Ramos (cell line): Measurements from ENCODE around the gene UGT1A10.

ENCODE experiments used
- in situ Hi-C: fragments of 300-500 bp; cut with MboI; formaldehyde crosslinking; loops from one replicate; pipeline ENCODE4 v1.14.3; 2022; ENCODE audit warnings: low sequenced_read_pairs; ENCODE audit not compliant: unreplicated experiment

UGT1A10 gene

DNA sequence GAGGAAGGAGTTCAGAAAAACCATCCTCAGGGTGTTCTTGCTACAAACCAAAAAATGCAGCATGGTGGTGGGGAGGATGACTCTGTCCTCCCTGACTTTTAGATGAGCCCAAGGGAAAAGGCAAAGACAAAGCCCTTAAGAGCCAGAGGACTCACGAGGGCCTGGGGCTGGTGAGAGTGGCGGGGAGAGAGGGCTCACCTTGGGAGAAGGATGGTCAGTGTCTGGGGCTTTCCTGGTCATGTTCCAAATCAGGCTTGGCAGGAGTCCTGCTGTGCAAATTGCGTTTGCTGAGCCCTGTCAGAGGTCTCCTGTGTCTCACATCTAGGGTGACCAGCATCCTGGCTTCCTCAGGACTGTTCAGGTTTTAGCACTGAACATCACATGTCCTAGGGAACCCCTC, 128.5 kb downstream of the UGT1A10 start:
- in situ Hi-C loops: no loop called here

DNA sequence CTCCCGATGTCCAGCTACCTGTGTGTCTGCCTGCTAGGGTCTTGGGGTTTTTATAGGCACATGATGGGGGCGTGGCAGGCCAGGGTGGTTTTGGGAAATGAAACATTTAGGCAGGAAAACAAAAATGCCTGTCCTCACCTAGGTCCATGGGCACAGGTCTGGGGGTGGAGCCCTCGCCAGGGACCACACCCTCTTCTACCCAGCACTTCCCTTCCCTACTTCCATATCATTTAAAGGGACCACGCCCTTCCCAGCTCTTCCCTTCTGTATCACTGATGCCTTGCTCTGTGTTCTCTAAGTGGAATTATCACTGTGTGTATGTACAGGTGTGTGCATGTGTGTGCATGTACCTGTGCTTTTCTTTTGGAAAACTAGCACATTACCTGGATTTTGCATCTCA, 130.2 kb downstream of the UGT1A10 start:
- in situ Hi-C loops: no loop called here

DNA sequence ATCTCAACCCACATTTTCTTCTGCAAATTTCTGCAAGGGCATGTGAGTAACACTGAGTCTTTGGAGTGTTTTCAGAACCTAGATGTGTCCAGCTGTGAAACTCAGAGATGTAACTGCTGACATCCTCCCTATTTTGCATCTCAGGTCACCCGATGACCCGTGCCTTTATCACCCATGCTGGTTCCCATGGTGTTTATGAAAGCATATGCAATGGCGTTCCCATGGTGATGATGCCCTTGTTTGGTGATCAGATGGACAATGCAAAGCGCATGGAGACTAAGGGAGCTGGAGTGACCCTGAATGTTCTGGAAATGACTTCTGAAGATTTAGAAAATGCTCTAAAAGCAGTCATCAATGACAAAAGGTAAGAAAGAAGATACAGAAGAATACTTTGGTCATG, 131.8 kb downstream of the UGT1A10 start:
- in situ Hi-C loops: no loop called here

DNA sequence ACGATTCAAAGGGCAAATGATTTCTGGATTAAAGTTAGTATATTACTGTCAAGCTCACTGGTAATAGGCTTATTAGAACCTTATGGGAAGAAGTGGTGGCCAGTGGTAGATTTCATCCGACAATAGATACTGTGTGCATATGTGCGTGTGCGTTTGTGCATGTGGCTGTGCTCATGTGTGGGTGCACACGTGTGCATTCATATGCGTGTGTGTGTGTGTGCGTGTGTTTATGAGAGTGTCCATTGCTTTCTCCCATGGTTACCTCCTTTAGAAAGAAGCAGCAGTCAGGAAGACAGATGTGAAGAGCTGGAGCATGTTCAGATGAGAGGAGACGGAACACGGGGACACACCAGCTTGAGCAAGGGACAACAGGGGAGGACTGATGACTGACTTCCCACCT, 133.0 kb downstream of the UGT1A10 start:
- in situ Hi-C loops: no loop called here

DNA sequence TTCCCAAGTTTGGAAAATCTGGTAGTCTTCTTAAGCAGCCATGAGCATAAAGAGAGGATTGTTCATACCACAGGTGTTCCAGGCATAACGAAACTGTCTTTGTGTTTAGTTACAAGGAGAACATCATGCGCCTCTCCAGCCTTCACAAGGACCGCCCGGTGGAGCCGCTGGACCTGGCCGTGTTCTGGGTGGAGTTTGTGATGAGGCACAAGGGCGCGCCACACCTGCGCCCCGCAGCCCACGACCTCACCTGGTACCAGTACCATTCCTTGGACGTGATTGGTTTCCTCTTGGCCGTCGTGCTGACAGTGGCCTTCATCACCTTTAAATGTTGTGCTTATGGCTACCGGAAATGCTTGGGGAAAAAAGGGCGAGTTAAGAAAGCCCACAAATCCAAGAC, 135.9 kb downstream of the UGT1A10 start:
- in situ Hi-C loops: no loop called here

DNA sequence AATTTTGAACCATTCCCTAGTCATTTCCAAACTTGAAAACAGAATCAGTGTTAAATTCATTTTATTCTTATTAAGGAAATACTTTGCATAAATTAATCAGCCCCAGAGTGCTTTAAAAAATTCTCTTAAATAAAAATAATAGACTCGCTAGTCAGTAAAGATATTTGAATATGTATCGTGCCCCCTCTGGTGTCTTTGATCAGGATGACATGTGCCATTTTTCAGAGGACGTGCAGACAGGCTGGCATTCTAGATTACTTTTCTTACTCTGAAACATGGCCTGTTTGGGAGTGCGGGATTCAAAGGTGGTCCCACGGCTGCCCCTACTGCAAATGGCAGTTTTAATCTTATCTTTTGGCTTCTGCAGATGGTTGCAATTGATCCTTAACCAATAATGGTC, 136.3 kb downstream of the UGT1A10 start:
- in situ Hi-C loops: no loop called here

DNA sequence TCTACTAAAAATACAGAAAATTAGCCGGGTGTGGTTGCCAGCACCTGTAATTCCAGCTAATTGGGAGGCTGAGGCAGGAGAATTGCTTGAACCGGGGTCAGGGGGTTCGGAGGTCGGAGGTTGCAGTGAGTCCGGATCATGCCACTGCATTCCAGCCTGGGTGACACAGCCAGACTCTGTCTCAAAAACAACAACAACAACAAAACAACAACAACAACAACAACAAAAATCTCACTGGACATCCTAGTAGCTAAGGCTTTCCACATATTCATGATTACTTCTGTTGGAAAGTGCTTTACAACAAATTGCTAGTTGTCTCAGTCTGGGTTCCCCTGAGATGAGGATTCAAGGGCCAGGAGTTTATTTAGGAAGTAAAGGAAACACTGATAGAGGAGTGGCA, 137.6 kb downstream of the UGT1A10 start:
- in situ Hi-C loops: no loop called here

DNA sequence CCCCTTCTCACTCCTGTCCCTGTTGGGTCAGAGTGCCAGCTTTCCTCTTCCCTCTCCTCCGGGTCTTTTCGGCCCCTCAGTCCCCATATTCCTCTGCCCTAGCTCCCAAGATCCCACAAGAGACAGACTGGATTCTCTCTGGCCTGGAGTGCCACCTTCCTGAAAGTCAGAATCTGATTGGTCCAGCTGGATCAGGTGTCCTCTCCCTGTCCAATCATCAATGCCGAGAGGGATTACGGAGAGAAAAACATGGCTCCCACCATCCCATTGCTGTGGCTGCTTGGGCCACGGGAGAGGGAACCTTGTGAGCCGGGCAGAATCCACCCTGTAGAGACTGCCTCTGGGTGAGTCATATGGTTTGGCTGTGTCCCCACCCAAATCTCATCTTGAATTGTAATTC, 139.2 kb downstream of the UGT1A10 start:
- in situ Hi-C loops: no loop called here

DNA sequence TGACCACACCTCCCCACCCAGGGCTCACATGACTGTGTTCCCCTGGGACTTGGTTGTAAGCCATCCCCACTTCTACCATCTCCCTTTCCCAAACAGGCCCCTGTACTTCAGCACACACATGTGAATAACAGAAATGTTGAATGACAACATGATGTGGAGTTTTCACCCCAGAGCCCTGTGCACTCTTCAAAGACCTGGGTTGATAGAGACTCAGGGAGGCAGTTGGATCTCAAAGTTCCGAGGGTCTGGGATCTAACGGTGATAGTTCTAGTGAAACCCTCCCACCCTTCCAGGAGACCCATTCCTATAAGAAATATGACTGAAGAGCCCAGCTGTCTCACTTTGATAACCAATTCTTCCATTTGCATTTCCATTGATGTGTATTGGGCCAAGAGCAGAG, 141.8 kb downstream of the UGT1A10 start, which contains the start of gene MROH2A:
Gene MROH2A (plus strand): TSS at position 301 of the 400 bp plus-strand sequence. CDS start 1,029 bp downstream, outside the sequence.
- in situ Hi-C loops: no loop called here

DNA sequence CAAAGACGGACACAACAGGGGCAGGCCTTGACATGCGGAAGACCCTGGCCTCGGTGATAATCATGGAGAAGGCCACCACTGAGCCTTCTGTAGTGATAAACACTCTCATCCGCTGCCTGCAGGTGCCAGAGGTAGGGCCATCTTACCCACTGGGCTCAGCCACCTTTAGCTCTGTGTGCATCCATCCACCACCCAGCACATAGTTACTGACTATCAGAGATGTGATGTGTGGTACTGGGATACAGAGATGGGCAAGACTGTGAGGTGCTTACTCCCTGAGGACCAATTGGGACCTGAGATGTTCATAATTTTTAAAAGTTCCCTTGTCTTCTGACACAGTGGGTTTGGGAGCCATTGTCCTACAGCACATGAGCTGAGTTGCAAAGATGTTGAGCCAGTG, 143.5 kb downstream of the UGT1A10 start:
- in situ Hi-C loops: no loop called here

DNA sequence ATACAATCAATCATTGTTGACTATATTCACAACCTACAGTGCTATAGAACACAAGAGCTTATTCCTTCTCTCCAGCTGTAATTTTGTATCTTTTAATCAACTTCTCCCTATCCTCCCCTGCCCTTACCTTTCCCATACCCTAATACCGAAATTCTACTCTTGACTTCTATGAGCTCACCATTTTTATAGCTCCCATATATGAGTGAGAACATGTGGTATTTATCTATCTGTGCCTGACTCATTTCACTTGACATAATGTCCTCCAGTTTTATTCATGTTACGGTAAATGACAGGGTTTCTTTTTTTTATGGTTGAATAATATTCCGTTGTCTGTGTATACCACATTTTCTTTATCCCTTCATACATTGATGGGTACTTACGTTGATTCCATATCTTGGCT, 144.5 kb downstream of the UGT1A10 start:
- in situ Hi-C loops: no loop called here

DNA sequence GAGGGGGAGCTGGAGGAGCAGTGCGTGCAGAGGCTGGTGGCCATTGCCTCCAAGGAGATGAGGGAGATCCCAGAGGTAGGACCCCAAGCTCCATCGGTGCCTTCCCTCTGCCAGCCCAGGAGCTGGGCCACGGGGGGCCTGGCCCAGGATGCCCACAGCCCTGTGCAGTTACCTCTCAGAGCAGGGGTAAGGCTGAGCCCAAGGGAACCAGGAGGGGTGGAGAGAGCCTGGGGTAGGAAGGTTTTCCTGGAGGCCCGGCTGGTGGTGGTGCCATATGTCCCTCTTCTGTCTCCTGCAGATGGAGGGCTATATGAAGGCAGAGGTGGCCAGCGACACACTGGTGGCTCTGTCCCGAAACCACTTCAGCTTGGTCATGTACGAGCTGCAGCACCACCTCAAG, 153.3 kb downstream of the UGT1A10 start:
- in situ Hi-C loops: no loop called here

DNA sequence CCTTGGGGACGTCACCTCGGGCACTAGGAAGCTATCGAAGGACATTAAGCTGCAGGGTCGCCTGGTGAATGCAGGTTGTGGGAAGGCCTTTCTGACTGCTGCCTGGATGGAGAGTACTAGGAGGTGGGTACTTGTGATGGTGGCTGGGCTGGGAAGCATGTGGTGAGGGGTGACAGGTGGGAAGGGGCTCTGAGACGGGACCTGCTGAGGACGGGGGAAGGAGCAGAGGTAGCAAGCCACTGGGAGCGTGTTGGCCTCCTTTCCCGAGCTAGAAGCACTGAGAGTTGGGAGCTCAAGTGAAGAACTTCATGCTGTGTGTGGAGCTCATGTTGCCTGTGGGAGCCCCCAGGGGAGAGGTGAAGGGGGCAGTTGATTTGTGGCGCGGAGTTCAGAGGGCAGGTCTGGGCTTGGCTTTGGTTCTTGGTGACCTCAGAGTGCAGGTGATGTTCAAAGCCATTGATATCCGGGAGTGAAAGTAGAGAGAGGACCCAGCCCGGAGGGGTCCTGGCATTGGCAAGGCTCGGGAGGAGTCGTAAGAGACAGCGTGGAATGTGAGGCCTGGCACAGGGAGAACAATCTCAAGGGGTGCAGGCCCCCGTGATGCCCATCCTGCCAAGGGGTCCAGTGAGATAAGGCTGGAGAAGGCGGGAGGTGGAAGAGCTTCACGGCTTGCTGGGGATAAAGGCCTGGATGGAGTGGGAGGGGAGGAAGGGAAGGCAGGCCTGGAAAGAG, 155.1 kb downstream of the UGT1A10 start:
- in situ Hi-C loops: no loop called here

DNA sequence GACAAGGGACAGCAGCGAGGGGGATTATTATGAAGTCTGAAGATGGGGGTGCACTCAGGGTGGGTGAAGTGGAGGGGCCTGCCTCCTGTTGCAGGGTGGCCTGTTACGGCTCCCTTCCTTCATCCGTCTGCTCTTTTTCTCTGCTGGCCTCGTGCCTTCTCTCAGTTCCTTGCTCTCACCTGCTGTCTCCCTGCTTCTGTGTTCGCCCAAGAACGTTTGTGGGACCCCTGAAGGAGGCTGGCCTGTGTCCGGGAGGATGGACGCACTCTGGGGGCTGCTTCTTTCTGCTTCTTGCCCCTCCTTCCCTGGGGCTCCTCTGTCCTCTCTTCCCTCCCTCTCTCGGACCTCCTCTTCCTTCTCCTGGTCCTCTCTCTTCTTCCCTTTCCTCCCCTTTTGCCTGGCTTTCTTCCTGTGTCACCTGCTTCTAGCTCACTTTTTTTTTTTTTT, 155.7 kb downstream of the UGT1A10 start:
- in situ Hi-C loops: no loop called here

DNA sequence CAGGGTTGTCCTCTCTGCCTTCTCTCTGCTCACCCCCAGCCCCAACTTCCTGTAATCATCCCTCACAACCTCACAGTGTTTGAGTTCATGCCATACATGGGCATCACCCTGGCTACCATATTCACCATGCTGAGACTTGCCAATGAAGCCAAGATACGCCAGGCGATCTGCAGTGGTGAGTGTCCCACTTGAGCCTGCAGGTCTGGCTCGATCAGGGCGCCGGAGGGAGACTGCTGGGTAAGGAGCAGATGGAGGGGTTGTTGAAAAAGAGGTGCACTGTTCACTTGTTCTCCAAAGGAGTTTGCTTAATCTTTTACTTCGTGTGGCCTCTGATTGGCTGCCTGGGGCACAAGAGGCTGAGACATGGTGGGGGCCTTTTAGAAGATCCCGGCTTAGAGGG, 156.5 kb downstream of the UGT1A10 start:
- in situ Hi-C loops: no loop called here

DNA sequence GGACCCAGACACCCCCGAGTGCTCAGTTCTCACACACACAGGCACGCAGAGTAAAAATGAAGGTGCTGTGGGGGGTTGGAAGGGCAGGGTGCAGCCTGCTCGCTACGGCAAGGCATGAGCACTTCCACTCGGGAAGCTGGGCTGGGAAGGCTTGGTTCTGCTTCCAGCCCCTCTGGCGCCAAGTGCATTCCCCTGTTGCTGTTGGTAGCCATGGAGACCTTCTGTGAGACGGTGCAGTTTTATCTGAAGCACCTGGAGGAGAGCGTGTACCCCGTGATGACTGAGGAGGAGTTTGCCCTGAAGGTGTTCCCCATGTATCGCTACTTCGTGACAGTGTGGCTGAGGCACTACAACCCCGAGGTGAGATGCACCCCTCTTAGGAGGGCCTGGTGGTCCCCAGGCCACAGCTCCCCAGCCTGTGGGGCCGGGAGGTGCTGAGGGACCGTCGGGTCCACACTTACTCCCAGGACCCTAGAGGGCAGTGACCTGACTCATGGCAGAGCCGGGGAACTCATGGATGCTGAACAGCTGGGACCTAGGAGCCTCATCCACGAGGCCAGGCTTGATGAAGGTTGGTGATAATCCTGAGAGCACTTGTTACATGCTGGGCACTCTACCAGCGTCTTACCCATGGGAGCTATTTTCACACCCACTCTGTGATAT, 157.3 kb downstream of the UGT1A10 start:
- in situ Hi-C loops: no loop called here

DNA sequence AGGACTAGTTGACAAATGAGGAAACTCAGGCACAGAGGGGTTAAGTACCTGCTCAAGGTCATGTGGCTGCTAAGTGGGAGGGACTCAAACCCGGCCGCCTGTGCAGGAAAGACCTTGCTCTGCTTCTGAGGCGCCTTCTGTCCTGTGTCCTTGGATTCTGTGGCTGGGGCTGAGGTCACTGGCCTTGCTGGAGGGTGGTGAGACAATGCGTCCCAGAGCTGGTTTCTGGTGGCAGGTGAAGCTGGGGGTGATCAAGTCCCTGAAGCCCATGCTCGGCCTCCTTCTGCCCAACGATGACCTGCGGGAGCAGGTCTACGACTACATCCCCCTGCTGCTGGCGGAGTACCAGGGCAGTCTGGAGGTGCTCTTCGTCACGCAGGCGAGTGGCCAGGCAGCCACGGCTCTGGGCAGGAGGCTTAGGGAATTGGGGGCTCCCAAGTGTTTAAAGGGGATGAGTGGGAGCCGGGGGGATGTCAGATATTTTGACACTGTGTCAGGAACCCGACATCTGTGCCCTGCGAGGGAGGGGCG, 157.9 kb downstream of the UGT1A10 start:
- in situ Hi-C loops: no loop called here

DNA sequence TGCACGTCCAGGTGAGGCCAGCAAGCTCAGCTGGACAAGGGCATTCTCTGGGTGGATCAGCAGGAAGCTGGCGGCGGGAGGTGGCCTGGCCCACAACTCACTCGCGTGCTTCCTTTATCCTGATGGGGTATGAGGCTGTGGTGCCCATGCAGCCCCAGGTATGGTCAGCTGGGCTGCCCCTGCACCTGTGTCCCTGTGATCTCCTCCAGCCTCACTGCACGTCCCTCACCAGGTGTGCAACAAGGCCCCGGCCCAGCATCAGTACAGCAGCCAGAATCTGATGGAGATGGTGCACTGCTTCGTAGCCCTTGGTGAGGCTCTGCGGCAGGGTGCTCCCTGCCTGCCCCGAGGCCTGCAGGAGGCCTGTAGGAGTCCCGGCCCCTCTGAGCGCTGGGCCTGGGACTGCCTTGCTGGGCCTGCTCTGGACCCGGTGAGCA, 159.5 kb downstream of the UGT1A10 start:
- in situ Hi-C loops: no loop called here

DNA sequence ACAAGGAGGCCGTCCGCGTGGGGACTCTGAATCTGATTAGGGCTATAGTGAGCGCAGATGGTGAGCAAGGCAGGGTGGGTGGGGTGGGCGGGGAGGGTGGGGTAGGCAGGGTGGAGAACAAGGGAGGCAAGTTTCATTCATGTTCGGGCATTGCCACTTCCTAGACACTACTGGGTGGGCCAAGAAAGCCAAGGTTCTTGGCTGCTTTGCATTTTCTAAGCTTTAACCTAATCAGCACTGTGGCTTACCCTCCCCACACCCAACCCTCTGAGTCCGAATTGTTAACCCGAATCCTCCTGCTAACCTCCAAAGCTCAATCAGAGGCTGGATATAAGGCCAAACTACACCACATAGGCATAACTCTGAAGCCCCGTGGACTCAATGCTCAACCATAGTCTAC, 160.0 kb downstream of the UGT1A10 start:
- in situ Hi-C loops: no loop called here

DNA sequence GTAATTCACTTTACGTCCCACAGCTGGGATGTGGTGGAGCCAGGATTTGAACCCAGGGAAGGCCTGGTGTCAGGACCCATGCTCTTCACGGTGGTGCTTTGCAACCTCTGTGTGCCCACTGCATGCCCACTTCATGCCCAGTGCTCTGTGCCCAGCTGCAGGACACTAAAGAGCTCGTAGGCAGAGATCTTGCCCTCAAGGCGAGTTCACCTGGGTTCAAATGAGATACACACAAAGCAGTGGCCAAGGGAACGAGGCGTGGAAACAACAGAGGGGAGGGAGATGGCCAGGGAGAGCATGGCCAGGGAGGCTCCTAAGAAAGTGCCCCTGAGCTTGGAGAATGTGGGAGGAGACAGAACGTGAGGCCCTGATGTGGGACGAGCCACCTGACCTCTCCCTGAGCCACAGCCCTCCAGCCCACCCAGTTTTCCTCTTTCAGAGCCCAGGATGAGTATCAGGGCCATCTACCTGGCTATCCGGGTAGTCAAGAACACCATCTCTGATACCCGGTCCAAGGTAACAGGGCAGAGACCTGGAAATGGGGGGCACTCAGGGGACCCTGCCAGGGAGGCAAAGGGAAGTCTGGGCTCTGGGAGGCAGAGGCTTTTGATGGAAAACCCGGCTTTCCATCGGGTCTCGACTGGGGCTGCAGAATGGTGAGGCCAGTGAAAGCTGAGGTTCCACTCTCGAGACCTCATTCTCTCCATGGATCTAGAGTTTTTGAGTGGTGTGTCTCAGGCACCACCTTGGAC, 162.3 kb downstream of the UGT1A10 start:
- in situ Hi-C loops: no loop called here

DNA sequence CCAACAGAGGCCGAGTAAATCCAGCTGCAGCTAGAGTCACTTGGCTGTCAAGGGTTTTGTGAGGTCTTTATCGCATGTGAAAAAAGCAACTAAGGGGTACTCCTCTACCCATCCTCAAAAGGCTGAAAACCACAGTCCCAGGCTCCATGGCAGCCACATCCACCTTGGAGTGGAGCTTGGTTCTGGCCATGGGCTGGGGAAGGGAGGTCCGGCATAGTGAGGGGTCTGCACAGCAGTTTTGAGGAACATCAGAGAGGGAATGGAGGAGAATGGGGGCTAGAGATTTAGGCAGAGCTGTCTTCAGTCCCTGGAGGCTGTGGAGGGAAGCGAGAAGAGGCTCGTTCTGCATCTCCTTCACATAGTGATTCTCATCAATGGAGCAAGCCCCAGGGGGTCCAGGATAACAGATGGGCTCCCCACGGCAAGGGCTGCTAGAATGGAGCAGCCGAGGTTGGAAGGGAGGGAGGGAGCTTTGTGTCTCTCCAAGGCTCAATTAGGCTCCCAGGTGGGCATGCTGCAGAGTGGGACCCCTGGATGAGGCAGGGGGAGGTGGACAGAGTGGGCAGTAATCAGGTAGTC, 162.9 kb downstream of the UGT1A10 start:
- in situ Hi-C loops: no loop called here
